Measurements from ENCODE around the gene MADCAM1. TPM values are rescaled to one million over a fixed set of nuclear protein-coding genes. Genes with fewer than 3 reads are reported as not detected.
"Not testable (repeated sequence)": the region's sequence is repeated elsewhere in the genome, so short reads cannot be mapped to it uniquely, and the experiment has no call there.

Gene MADCAM1
- polyA plus RNA-seq (2012; ENCODE audit: insufficient read depth, insufficient read length, low read depth), result 2.2 TPM

GRCh38 chr19:496112-496665 lies at the start of gene MADCAM1:
MADCAM1 (plus strand) TSS chr19:496486; CDS start chr19:496500, 14 bp downstream.
- Histone ChIP-seq H3K4me3 (ENCODE audit: low read depth, low read length) (no peak within 1 kb of the TSS), H3K4me1 (no peaks in the 10 kb centered on the region), H3K27me3 (peaks cover 30% of the 10 kb centered on the region), H3K9me3 (peaks cover 8% of the 10 kb centered on the region), H3K36me3 (no peaks in the 10 kb centered on the region)
- no peak for DNase-seq
- TF ChIP-seq CTCF (IDR thresholded peaks at IDR 0.05; ENCODE audit: low read depth, low read length), result no peak

GRCh38 chr19:447064-447426 lies 49.2 kb upstream of the MADCAM1 start:
- no peak for TF ChIP-seq CTCF (IDR thresholded peaks at IDR 0.05; ENCODE audit: low read depth, low read length)

GRCh38 chr19:447816-448560 lies 48.3 kb upstream of the MADCAM1 start:
- Histone ChIP-seq H3K4me1 (no peaks in the 10 kb centered on the region), H3K9me3 (peaks cover 5% of the 10 kb centered on the region; the same call in 1 of the 2 replicates), H3K36me3 (no peaks in the 10 kb centered on the region), H3K27me3 (no peaks in the 10 kb centered on the region), H3K4me3 (ENCODE audit: low read depth, low read length) (no peak overlapping the region)
- DNase-seq, result peak; percentile 37
- TF ChIP-seq CTCF (IDR thresholded peaks at IDR 0.05; ENCODE audit: low read depth, low read length), result no peak

More at GRCh38 chr19:447064-447426, 49.2 kb upstream of the MADCAM1 start:
- Histone ChIP-seq H3K9me3 (peaks cover 5% of the 10 kb centered on the region; the same call in 1 of the 2 replicates), H3K27me3 (no peaks in the 10 kb centered on the region), H3K4me3 (ENCODE audit: low read depth, low read length) (no peak overlapping the region), H3K36me3 (no peaks in the 10 kb centered on the region), H3K4me1 (no peaks in the 10 kb centered on the region)
- DNase-seq, result no peak

GRCh38 chr19:449916-450315 lies 46.4 kb upstream of the MADCAM1 start:
- no peaks in the 10 kb centered on the region for H3K4me1 ChIP-seq
- H3K9me3 ChIP-seq, result peaks cover 5% of the 10 kb centered on the region; the same call in 1 of the 2 replicates
- no peak for DNase-seq
- H3K27me3 ChIP-seq, result no peaks in the 10 kb centered on the region
- TF ChIP-seq CTCF (IDR thresholded peaks at IDR 0.05; ENCODE audit: low read depth, low read length), result no peak
- H3K4me3 ChIP-seq (ENCODE audit: low read depth, low read length), result no peak overlapping the region
- no peaks in the 10 kb centered on the region for H3K36me3 ChIP-seq

GRCh38 chr19:450912-451481 lies 45.3 kb upstream of the MADCAM1 start:
- H3K36me3 ChIP-seq; H3K27me3 ChIP-seq; H3K9me3 ChIP-seq; H3K4me3 ChIP-seq (ENCODE audit: low read depth, low read length); H3K4me1 ChIP-seq; DNase-seq: not testable (repeated sequence)

GRCh38 chr19:452829-453228 lies 43.5 kb upstream of the MADCAM1 start:
- H3K9me3 ChIP-seq, result peaks cover 5% of the 10 kb centered on the region; the same call in 1 of the 2 replicates
- H3K36me3 ChIP-seq, result no peaks in the 10 kb centered on the region
- no peaks in the 10 kb centered on the region for H3K4me1 ChIP-seq
- H3K27me3 ChIP-seq, result no peaks in the 10 kb centered on the region
- H3K4me3 ChIP-seq (ENCODE audit: low read depth, low read length), result no peak overlapping the region
- no peak for TF ChIP-seq CTCF (IDR thresholded peaks at IDR 0.05; ENCODE audit: low read depth, low read length)
- no peak for DNase-seq
